Testis (tissue), 3 donors: ENCODE results near the gene HUS1B. TPM values are rescaled to one million over a fixed set of nuclear protein-coding genes. Genes with fewer than 3 reads are reported as not detected.

Experiments used
- DNase-seq: peaks from one replicate; pipeline ENCODE4 v3.0.0-alpha.2; 2019
- H3K27ac ChIP-seq, 2 donors: fragments of 200-600 bp; sonication (generic); one replicate each; pipeline ENCODE4 v1.5.1; 2019
- H3K27me3 ChIP-seq: fragments of 200-600 bp; sonication (generic); one replicate; pipeline ENCODE4 v1.5.1; 2019
- H3K36me3 ChIP-seq: fragments of 200-600 bp; sonication (generic); one replicate; pipeline ENCODE4 v1.5.1; 2017; ENCODE audit warnings: low read depth; ENCODE audit errors: missing control alignments
- H3K4me1 ChIP-seq: fragments of 200-600 bp; sonication (generic); one replicate; pipeline ENCODE4 v1.5.1; 2019
- H3K4me3 ChIP-seq, 2 donors: fragments of 200-600 bp; sonication (generic); one replicate each; pipeline ENCODE4 v1.5.1; 2017 to 2019
- H3K9me3 ChIP-seq: fragments of 200-600 bp; sonication (generic); one replicate; pipeline ENCODE4 v1.5.1; 2017
- POLR2A ChIP-seq: fragments of 450-650 bp; IDR thresholded peaks from one replicate; pipeline ENCODE4 v1.6.1; 2017; ENCODE audit warnings: antibody characterized with exemption, mild to moderate bottlenecking, moderate library complexity
- WGBS, 2 donors: methylation state at CpG; one replicate each; pipeline ENCODE4 v1.1.5; 2018; 5-methylcytosine and 5-hydroxymethylcytosine counted together
- intact Hi-C: fragments of 100-400 bp; cut with DNase I; formaldehyde crosslinking; loops from one replicate; pipeline ENCODE4 v1.15.1; 2023; ENCODE audit warnings: low total_unique reads
- polyA plus RNA-seq: library from polyadenylated mRNA; stranded (reverse); fragments of 350-450 nt; fragmentation: Illumina TruSeq; extraction: RNeasy Lipid Tissue Mini Kit (QIAGEN cat#74804); gene quantifications from one replicate; pipeline ENCODE4 v1.2.3, GENCODE V29; 2014; ENCODE audit warnings: low read depth, low replicate concordance; ENCODE audit not compliant: insufficient read depth
- total RNA-seq, 2 donors: library from RNA; depleted of rRNA; stranded (reverse); fragments of >200 nt; gene quantifications; one replicate each; pipeline ENCODE4 v1.2.3, GENCODE V29; 2016
- TF ChIP-seq, protein P1 (sequence below), 3 experiments: fragments of 450-650 bp in 2 of 3; fragments of 200-600 bp in 1 of 3; sonication (generic) in 1 of 3; IDR thresholded peaks; one replicate each; pipeline ENCODE4 v1.5.1; 2016 to 2019; ENCODE audit warnings: antibody characterized with exemption in 3 of 3, mild to moderate bottlenecking in 2 of 3, moderate library complexity in 1 of 3

Gene HUS1B
- total and polyA plus RNA-seq, 3 donors from 2014 or later = 1.3 to 13.5 (median 8.9) TPM

DNA sequence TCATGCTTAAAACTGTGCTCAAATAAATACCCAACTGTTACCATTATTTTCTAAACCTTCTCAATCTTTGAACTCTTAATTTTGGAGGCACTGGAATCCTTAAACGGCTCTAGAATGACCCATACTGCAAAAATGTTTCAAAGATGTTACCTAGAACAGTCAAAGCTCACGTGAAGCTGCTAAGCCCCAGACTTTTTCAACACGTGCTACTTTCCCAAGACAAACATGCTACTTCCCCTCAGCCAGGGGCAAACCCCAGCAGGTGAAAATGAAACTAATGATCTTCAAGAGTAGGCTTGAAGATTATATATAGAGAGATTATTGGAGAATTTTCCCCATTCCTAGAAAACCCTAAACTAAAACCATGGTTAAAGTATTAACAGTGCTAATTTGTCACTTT, 28.1 kb downstream of the HUS1B start:
- Histone ChIP-seq H3K27ac (no peak overlapping the region), H3K36me3 (no peaks in the 10 kb centered on the region), H3K27me3 (no peaks in the 10 kb centered on the region), H3K4me1 (no peaks in the 10 kb centered on the region), H3K4me3 (no peak overlapping the region), H3K9me3 (no peaks in the 10 kb centered on the region)
- no peak for TF ChIP-seq POLR2A
- TF ChIP-seq, protein P1, sequence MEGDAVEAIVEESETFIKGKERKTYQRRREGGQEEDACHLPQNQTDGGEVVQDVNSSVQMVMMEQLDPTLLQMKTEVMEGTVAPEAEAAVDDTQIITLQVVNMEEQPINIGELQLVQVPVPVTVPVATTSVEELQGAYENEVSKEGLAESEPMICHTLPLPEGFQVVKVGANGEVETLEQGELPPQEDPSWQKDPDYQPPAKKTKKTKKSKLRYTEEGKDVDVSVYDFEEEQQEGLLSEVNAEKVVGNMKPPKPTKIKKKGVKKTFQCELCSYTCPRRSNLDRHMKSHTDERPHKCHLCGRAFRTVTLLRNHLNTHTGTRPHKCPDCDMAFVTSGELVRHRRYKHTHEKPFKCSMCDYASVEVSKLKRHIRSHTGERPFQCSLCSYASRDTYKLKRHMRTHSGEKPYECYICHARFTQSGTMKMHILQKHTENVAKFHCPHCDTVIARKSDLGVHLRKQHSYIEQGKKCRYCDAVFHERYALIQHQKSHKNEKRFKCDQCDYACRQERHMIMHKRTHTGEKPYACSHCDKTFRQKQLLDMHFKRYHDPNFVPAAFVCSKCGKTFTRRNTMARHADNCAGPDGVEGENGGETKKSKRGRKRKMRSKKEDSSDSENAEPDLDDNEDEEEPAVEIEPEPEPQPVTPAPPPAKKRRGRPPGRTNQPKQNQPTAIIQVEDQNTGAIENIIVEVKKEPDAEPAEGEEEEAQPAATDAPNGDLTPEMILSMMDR (IDR thresholded peaks at IDR 0.05) = no peak
- intact Hi-C loops = no loop called here
- WGBS, 2 donors = 72 to 88% methylated on average over 3 of the region's 3 CpGs
- no peak for DNase-seq

DNA sequence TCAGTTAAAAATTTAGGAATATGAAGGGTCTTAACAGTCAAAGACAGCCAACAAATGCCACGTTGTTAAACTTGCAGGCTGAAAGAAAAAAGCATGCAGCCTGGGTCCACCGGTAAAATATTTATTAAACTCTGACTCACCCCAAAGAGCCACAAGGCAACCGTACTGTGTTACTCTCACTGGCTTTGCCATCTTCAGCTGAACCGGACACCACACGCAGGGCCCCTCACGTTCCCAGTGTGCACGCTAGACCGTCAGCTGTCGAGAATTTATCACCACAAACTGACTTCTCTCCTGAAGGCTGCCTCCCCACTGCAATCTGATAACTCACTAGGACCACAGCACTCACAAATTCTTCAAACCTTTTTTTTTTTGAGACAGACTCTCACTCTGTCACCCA, 30.7 kb downstream of the HUS1B start:
- intact Hi-C loops = no loop called here
- Histone ChIP-seq H3K27ac (no peak overlapping the region), H3K4me1 (no peaks in the 10 kb centered on the region), H3K4me3 (no peak overlapping the region), H3K27me3 (no peaks in the 10 kb centered on the region), H3K9me3 (no peaks in the 10 kb centered on the region), H3K36me3 (no peaks in the 10 kb centered on the region)
- no peak for DNase-seq
- no peak for TF ChIP-seq POLR2A
- TF ChIP-seq, protein P1 (IDR thresholded peaks at IDR 0.05) = no peak
- WGBS, 2 donors = 88 to 93% methylated on average over 9 of the region's 9 CpGs

DNA sequence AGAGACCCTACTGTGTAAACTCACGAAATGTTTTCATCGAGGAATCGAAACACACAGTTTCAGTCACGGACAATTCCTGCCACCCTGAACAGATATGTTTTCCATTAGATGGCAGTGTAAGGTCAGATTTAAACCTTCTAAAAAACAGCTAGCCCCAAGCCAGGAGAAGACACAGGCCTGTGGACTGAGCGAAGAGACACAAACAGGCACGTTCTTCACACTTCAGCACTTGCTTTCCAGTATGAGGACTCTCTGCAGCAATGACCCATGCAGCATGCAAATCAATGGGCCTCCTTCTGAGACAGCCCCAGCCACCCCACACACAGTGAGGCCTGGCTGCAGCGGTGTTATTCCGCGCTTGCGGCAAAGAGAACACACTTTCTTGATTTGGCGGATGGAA, 31.9 kb downstream of the HUS1B start:
- no peak overlapping the region for H3K27ac ChIP-seq
- intact Hi-C loops = no loop called here
- no peaks in the 10 kb centered on the region for H3K27me3 ChIP-seq
- no peak overlapping the region for H3K4me3 ChIP-seq
- 89 to 92% methylated on average over 11 of the region's 11 CpGs for WGBS, 2 donors
- no peak for DNase-seq
- no peaks in the 10 kb centered on the region for H3K9me3 ChIP-seq
- no peaks in the 10 kb centered on the region for H3K36me3 ChIP-seq
- H3K4me1 ChIP-seq = no peaks in the 10 kb centered on the region
- TF ChIP-seq, protein P1 (IDR thresholded peaks at IDR 0.05) = no peak
- TF ChIP-seq POLR2A = no peak

DNA sequence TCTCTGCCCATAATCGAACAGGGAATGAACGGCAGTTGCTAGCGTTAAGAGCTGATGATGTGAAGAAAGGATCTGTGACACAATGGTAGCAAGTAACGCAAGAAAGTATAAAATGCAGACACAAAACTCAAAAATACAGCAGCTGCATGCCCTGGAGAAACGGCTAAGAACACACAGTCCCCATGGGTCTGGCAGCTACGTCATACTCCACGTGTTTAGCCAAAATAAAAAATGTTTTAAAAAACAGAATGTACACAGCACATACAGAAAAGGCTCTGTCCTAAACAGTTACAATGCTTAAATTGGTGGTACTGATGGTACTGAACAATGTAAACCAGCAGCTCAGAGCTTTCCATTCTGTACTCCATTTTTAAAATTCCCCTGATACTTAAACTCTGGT, 34.4 kb downstream of the HUS1B start:
- Histone ChIP-seq H3K4me3 (no peak overlapping the region), H3K4me1 (no peaks in the 10 kb centered on the region), H3K27me3 (no peaks in the 10 kb centered on the region), H3K36me3 (no peaks in the 10 kb centered on the region), H3K27ac (no peak overlapping the region), H3K9me3 (no peaks in the 10 kb centered on the region)
- TF ChIP-seq, protein P1 (IDR thresholded peaks at IDR 0.05) = no peak
- TF ChIP-seq POLR2A = no peak
- intact Hi-C loops = no loop called here
- DNase-seq = no peak
- 71 to 73% methylated on average over 7 of the region's 7 CpGs for WGBS, 2 donors

DNA sequence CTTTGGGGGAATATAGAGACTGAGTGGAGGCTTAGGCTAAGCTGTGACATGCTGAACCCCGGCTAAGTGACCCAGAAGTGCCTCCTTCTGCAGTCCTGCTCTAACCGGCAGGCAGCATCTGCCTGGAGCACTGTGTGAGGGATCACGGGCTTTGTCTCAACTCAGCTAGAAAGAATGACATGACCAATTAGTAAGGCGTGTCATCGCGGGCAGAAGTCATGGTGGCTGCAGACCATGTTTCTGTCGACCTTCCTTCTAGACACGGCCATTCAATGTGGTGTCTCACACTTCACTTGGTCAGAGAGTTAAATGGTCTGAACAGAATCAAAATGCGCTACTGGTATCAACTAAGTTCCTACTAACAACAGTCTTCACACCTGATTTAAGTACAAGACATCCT, 35.0 kb downstream of the HUS1B start:
- no peak overlapping the region for H3K4me3 ChIP-seq
- 96% methylated on average over 9 of the region's 9 CpGs for WGBS, 2 donors
- no peaks in the 10 kb centered on the region for H3K27me3 ChIP-seq
- H3K36me3 ChIP-seq = no peaks in the 10 kb centered on the region
- H3K9me3 ChIP-seq = no peaks in the 10 kb centered on the region
- no peak for DNase-seq
- no peak overlapping the region for H3K27ac ChIP-seq
- intact Hi-C loops = no loop called here
- no peaks in the 10 kb centered on the region for H3K4me1 ChIP-seq
- TF ChIP-seq, protein P1 (IDR thresholded peaks at IDR 0.05) = no peak
- no peak for TF ChIP-seq POLR2A
